ENCODE results near the gene MBD6. TPM values are rescaled to one million over a fixed set of nuclear protein-coding genes. Genes with fewer than 3 reads are reported as not detected.
"Not testable (repeated sequence)": the region's sequence is repeated elsewhere in the genome, so short reads cannot be mapped to it uniquely, and the experiment has no call there.

MBD6 gene
- polyA plus RNA-seq, 3 donors, result 2.4 to 47.7 (median 2.6) TPM

GRCh38 chr12:57491393-57492280, 31.0 kb upstream of the MBD6 start:
- Histone ChIP-seq H3K27me3 (ENCODE audit: control insufficient read depth in 2 of 2, insufficient read depth in 2 of 2, low read length in 2 of 2) (no peaks in the 10 kb centered on the region), H3K4me2 (replicated peaks; ENCODE audit: extremely low read depth, low read length, poor library complexity, severe bottlenecking) (no peak overlapping the region), H3K9me3 (replicated peaks in 1 of 2; ENCODE audit: control insufficient read depth in 1 of 2, insufficient read depth in 1 of 2, low read length in 2 of 2) (no peaks in the 10 kb centered on the region), H3K36me3 (replicated peaks in 1 of 2; ENCODE audit: control insufficient read depth in 1 of 2, insufficient read depth in 2 of 2, low read length in 2 of 2) (peaks cover 43 to 51% of the 10 kb centered on the region in 2 donors), H4K20me1 (ENCODE audit: insufficient read depth, low read length) (peaks cover 11% of the 10 kb centered on the region), H3K4me3 (replicated peaks in 1 of 3; ENCODE audit: low read depth in 2 of 3, low read length in 3 of 3) (no peak overlapping the region), H3K27ac (ENCODE audit: low read depth in 1 of 2, low read length in 2 of 2) (no peak overlapping the region), H3K79me2 (ENCODE audit: insufficient read depth, low read length) (peaks cover 16% of the 10 kb centered on the region), H3K4me1 (ENCODE audit: control insufficient read depth in 1 of 2, insufficient read depth in 2 of 2, low read length in 2 of 2) (peaks cover 16 to 21% of the 10 kb centered on the region in 2 donors), H2AFZ (ENCODE audit: insufficient read depth, low read depth, low read length, poor library complexity, severe bottlenecking) (no peak overlapping the region), H3K9ac (ENCODE audit: insufficient read depth, low read length, poor library complexity, severe bottlenecking) (no peak overlapping the region)
- intact Hi-C loops (cut with micrococcal nuclease), result no loop called here
- 91% methylated on average over 9 of the region's 15 CpGs for WGBS (ENCODE audit: insufficient coverage)
- H3K4me3 Mint-ChIP-seq, result no peak overlapping the region
- peaks cover 48 to 73% of the 10 kb centered on the region in 2 donors for H3K36me3 Mint-ChIP-seq
- H3K9me3 Mint-ChIP-seq, result peaks cover 0 to 3% (median 0%) of the 10 kb centered on the region in 7 donors
- peak; percentile 22 for TF ChIP-seq CTCF (IDR thresholded peaks at IDR 0.05)
- peaks cover 21% of the 10 kb centered on the region for H3K4me1 Mint-ChIP-seq
- peak overlapping the region in 3 of 7 donors; percentile 15 to 80 (median 20) for H3K27ac Mint-ChIP-seq
- peaks cover 0 to 2% (median 0%) of the 10 kb centered on the region in 3 donors for H3K27me3 Mint-ChIP-seq (ENCODE audit: low read depth in 3 of 3)
- DNase-seq, result no peak

- H3K4me1 Mint-ChIP-seq; H3K27ac Mint-ChIP-seq; H3K4me2 ChIP-seq (replicated peaks; ENCODE audit: extremely low read depth, low read length, poor library complexity, severe bottlenecking); H3K79me2 ChIP-seq (ENCODE audit: insufficient read depth, low read length); H3K9me3 ChIP-seq (replicated peaks in 1 of 2; ENCODE audit: control insufficient read depth in 1 of 2, insufficient read depth in 1 of 2, low read length in 2 of 2); DNase-seq; H3K4me3 Mint-ChIP-seq; H3K27me3 ChIP-seq (ENCODE audit: control insufficient read depth in 2 of 2, insufficient read depth in 2 of 2, low read length in 2 of 2); H3K27ac ChIP-seq (ENCODE audit: low read depth in 1 of 2, low read length in 2 of 2); H3K4me1 ChIP-seq (ENCODE audit: control insufficient read depth in 1 of 2, insufficient read depth in 2 of 2, low read length in 2 of 2); H2AFZ ChIP-seq (ENCODE audit: insufficient read depth, low read depth, low read length, poor library complexity, severe bottlenecking); H3K9ac ChIP-seq (ENCODE audit: insufficient read depth, low read length, poor library complexity, severe bottlenecking); intact Hi-C loops (cut with micrococcal nuclease); H3K4me3 ChIP-seq (replicated peaks in 1 of 3; ENCODE audit: low read depth in 2 of 3, low read length in 3 of 3); H3K9me3 Mint-ChIP-seq; H3K27me3 Mint-ChIP-seq (ENCODE audit: low read depth in 3 of 3): not testable (repeated sequence)
- Histone ChIP-seq H3K36me3 (replicated peaks in 1 of 2; ENCODE audit: control insufficient read depth in 1 of 2, insufficient read depth in 2 of 2, low read length in 2 of 2) (peaks cover 51 to 70% of the 10 kb centered on the region in 2 donors), H4K20me1 (ENCODE audit: insufficient read depth, low read length) (peaks cover 17% of the 10 kb centered on the region)
- 95% methylated on average over 29 of the region's 48 CpGs for WGBS (ENCODE audit: insufficient coverage)
- peaks cover 64 to 91% of the 10 kb centered on the region in 2 donors for H3K36me3 Mint-ChIP-seq
These were observed 27.4 kb upstream of the MBD6 start for GRCh38 chr12:57495051-57495701.

Data from CD14-positive monocyte (primary cell).